Upper lobe of left lung (tissue), 4 donors: ENCODE measurements around the gene FAM222A.

Experiments
- CTCF ChIP-seq, 6 experiments: fragments of 450-650 bp in 4 of 6; fragments of 200-600 bp in 2 of 6; sonication (generic) in 2 of 6; IDR thresholded peaks; one replicate each; pipeline ENCODE4 v1.5.1; 2016 to 2019; ENCODE audit warnings: antibody characterized with exemption in 6 of 6
- POLR2AphosphoS5 ChIP-seq, 2 donors: sonication (generic); formaldehyde crosslinking; IDR thresholded peaks; one replicate each; pipeline ENCODE4 v1.5.1; 2017; ENCODE audit warnings: antibody characterized with exemption in 2 of 2

GRCh38 chr12:109722721-109723094, 9.1 kb downstream of the FAM222A start:
- TF ChIP-seq CTCF (IDR thresholded peaks at IDR 0.05) (no peak), POLR2AphosphoS5 (IDR thresholded peaks at IDR 0.05) (no peak)
